ENCODE data around the gene ATP9B. TPM values are rescaled to one million over a fixed set of nuclear protein-coding genes. Genes with fewer than 3 reads are reported as not detected.

Gene ATP9B
- total and polyA plus RNA-seq, 10 of the 15 experiments (the other 5 are each of a cell fraction or from before 2014, with no cell fraction given): 0.74 to 20.7 (median 12.9) TPM

GRCh38 chr18:79384151-79384807 is 315.1 kb downstream of the ATP9B start:
- H4K20me1 ChIP-seq (ENCODE audit: control insufficient read depth, insufficient read depth): no peaks in the 10 kb centered on the region
- H3K9ac ChIP-seq (ENCODE audit: control insufficient read depth, insufficient read depth, low read length): no peak overlapping the region
- DNase-seq (ENCODE audit: low read depth, low spot score): no peak
- H3K79me2 ChIP-seq (ENCODE audit: control insufficient read depth, insufficient read depth, low read length): no peaks in the 10 kb centered on the region
- no peak overlapping the region for H2AFZ ChIP-seq (ENCODE audit: control insufficient read depth, low read depth, low read length)
- no peak overlapping the region for H3K4me2 ChIP-seq (ENCODE audit: control insufficient read depth, insufficient read depth)
- no peak for FAIRE-seq
- H3K4me3 ChIP-seq: no peak overlapping the region
- no peak for ATAC-seq
- H3K4me1 ChIP-seq (ENCODE audit: control insufficient read depth, insufficient read depth, low read length): no peaks in the 10 kb centered on the region
- no TSS peak for BruUV-seq (replicated peaks)
- intact Hi-C loops (cut with micrococcal nuclease; ENCODE audit: unreplicated experiment) (no loop called here), in situ Hi-C loops (cut with MboI) (no loop called here)
- no peak overlapping the region for H3K27ac ChIP-seq (ENCODE audit: control insufficient read depth, insufficient read depth)
- TF ChIP-seq NR2C1 (IDR thresholded peaks at IDR 0.05) (no peak), HDAC2 (IDR thresholded peaks at IDR 0.05) (no peak), EZH2 (IDR thresholded peaks at IDR 0.05; ENCODE audit: borderline replicate concordance, control insufficient read depth, low read depth, low read length) (no peak), POLR2AphosphoS2 (IDR thresholded peaks at IDR 0.05; ENCODE audit: low read depth, low read length) (no peak), SPI1 (IDR thresholded peaks at IDR 0.05; ENCODE audit: borderline replicate concordance, insufficient read depth, low read depth, low read length) (no peak), RELB (IDR thresholded peaks at IDR 0.05; ENCODE audit: low read depth) (no peak), NFYB (IDR thresholded peaks at IDR 0.05; ENCODE audit: insufficient read depth, low read depth, low read length) (no peak), TCF12 (IDR thresholded peaks at IDR 0.05; ENCODE audit: low read depth, low read length) (no peak), MEF2A (IDR thresholded peaks at IDR 0.05; ENCODE audit: insufficient read depth, low read depth, low read length) (no peak), ZNF274 (IDR thresholded peaks at IDR 0.05; ENCODE audit: insufficient read depth, insufficient read length) (no peak), MTA2 (IDR thresholded peaks at IDR 0.05; ENCODE audit: low read depth) (no peak), ESRRA (IDR thresholded peaks at IDR 0.05; ENCODE audit: low read length) (no peak), CBFB (IDR thresholded peaks at IDR 0.05; ENCODE audit: low read depth) (no peak), PAX8 (IDR thresholded peaks at IDR 0.05) (no peak)
- WGBS (ENCODE audit: insufficient coverage, insufficient replicate concordance, low lambda C conversion rate, missing lambda C conversion rate): 30% methylated on average over 17 of the region's 17 CpGs
- CTCF ChIA-PET: interaction anchor here (0.9 to 1.5 kb wide), 3 partner anchors 9 to 259 kb away, joined by 3 to 4 read pairs (median 4); no protein-coding TSS in a partner anchor
- POLR2A ChIA-PET: no interaction called here
- H3K9me3 ChIP-seq (replicated peaks; ENCODE audit: control insufficient read depth, insufficient read depth, low read length): no peaks in the 10 kb centered on the region
- H3K36me3 ChIP-seq (ENCODE audit: control insufficient read depth in 2 of 2, insufficient read depth in 2 of 2, low read length in 1 of 2): 0 out of 4 replicates have a peak, but pooled peaks cover 0 to 2% of the 10 kb centered on the region in 2 experiments
- SMC1A ChIA-PET (ENCODE audit: uncharacterized antibody, unreplicated experiment): interaction anchor here (0.5 to 1.0 kb wide), 2 partner anchors 7 to 144 kb away, joined by 3 read pairs; no protein-coding TSS in a partner anchor
- RAD21 ChIA-PET (ENCODE audit: unreplicated experiment): interaction anchor here (1.0 to 1.3 kb wide), 3 partner anchors 12 to 258 kb away, joined by 4 to 6 read pairs (median 4); partner anchors contain the start of gene NFATC1
- H3K27me3 ChIP-seq (replicated peaks in 1 of 2; ENCODE audit: control insufficient read depth in 2 of 2, insufficient read depth in 2 of 2, low read length in 1 of 2): no peaks in the 10 kb centered on the region
